ENCODE results near the gene TEX11.
A peak's percentile ranks its signal among the peaks of the same experiment; 100 is the strongest.

- peak; percentile 42 to 63 (median 51) for TF ChIP-seq CTCF (IDR thresholded peaks at IDR 0.05 in 2 of 3, conservative IDR thresholded peaks at IDR 0.05 in 1 of 3; ENCODE audit: insufficient read depth in 2 of 3, low read depth in 1 of 3, low read length in 3 of 3)
- TF ChIP-seq ATF3 (IDR thresholded peaks at IDR 0.05): no peak
- TF ChIP-seq ATF3 (CRISPR knock-in tag; conservative IDR thresholded peaks at IDR 0.05): no peak
- peak; percentile 74 for TF ChIP-seq CREM (IDR thresholded peaks at IDR 0.05; ENCODE audit: low read depth)
- no peak for TF ChIP-seq ZNF217 (CRISPR knock-in tag; IDR thresholded peaks at IDR 0.05)
- TF ChIP-seq, protein P1, sequence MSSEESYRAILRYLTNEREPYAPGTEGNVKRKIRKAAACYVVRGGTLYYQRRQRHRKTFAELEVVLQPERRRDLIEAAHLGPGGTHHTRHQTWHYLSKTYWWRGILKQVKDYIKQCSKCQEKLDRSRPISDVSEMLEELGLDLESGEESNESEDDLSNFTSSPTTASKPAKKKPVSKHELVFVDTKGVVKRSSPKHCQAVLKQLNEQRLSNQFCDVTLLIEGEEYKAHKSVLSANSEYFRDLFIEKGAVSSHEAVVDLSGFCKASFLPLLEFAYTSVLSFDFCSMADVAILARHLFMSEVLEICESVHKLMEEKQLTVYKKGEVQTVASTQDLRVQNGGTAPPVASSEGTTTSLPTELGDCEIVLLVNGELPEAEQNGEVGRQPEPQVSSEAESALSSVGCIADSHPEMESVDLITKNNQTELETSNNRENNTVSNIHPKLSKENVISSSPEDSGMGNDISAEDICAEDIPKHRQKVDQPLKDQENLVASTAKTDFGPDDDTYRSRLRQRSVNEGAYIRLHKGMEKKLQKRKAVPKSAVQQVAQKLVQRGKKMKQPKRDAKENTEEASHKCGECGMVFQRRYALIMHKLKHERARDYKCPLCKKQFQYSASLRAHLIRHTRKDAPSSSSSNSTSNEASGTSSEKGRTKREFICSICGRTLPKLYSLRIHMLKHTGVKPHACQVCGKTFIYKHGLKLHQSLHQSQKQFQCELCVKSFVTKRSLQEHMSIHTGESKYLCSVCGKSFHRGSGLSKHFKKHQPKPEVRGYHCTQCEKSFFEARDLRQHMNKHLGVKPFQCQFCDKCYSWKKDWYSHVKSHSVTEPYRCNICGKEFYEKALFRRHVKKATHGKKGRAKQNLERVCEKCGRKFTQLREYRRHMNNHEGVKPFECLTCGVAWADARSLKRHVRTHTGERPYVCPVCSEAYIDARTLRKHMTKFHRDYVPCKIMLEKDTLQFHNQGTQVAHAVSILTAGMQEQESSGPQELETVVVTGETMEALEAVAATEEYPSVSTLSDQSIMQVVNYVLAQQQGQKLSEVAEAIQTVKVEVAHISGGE (CRISPR knock-in tag; IDR thresholded peaks at IDR 0.05): no peak
- TF ChIP-seq RFX7 (CRISPR knock-in tag; IDR thresholded peaks at IDR 0.05): no peak
- TF ChIP-seq SIN3A (IDR thresholded peaks at IDR 0.05; ENCODE audit: borderline replicate concordance in 2 of 2, control insufficient read depth in 1 of 2, low read depth in 2 of 2, low read length in 2 of 2): no peak
- TF ChIP-seq, protein P2, sequence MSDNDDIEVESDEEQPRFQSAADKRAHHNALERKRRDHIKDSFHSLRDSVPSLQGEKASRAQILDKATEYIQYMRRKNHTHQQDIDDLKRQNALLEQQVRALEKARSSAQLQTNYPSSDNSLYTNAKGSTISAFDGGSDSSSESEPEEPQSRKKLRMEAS (CRISPR knock-in tag; IDR thresholded peaks at IDR 0.05): peak; percentile 54; the same call in 1 of the 2 replicates
- no peak for TF ChIP-seq OTX1 (CRISPR knock-in tag; IDR thresholded peaks at IDR 0.05)
- TF ChIP-seq FOXK1 (CRISPR knock-in tag; IDR thresholded peaks at IDR 0.05; ENCODE audit: borderline replicate concordance): no peak
Observed at GRCh38 chrX:70908541-70908940, at the start of gene TEX11.

Data from K562 (cell line).